GM21717 (cell line): ENCODE measurements around the gene GNL2.
A peak's percentile ranks its signal among the peaks of the same experiment; 100 is the strongest.

Source experiments
- ATAC-seq: cut with Tn5 transposase; IDR thresholded peaks from one replicate; pipeline ENCODE4 v1.9.1; 2021; ENCODE audit warnings: mild to moderate bottlenecking, moderate library complexity; ENCODE audit not compliant: unreplicated experiment

The GNL2 gene

DNA sequence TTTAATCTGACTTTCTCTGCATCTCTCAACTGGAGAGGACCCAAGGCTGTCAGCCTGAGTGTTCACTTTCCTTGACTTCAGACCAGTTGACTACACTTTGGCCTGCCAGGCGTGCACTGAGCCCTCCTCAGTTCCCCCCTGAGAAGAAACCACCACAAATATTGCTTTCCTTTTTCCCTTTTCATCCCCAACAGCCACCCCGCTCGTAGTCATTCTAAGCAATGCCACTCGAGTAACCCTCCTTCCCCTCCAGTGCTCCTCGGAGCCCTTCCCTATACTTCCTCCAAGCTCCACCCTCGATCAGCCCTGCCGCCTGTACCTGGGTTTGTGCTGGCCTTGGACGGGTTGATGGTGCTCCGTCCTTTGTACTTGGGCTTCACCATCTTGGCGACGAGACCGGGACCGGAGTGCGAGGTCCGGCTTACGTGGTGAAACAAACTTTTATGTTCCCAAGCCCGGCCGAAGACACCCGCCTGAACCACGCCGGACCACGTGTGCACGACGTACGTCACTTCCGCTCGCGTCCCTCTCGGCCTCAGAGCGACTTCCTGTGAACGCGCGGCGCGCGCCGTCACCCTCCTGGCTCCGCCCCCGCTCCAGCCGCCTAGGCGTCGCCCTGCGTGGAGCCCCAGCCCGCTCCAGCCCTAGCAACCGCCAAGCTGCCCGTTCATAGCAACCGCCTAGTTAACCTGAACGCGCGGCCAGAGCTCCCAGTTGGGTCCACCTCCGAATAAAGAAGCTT lies at the start of gene GNL2:
Gene GNL2, minus strand, starts transcription at position 498 of the 742 bp plus-strand sequence. Its CDS starts 115 bp downstream, at position 383.
- peak; percentile 96 for ATAC-seq

GRCh38 chr1:37641059-37641458 lies 45.3 kb upstream of the GNL2 start:
- no peak for ATAC-seq

DNA sequence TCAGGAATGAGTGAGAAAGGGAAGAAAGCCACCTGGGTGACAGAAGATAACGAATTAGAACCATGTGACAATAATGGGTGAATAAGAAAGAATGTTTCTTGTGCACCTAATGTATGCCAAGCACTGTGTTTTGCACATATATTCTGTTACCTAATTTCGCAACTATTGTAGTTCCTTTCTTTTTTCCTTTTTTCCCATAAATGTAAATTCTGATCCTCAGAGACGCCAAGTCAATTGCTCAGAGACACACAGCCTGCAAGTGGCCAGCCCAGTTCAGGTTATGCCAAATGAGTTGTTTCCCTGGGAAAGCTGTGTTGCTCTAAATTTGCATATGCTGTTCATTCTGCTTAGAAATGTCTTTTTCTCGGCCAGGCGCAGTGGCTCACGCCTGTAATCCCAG lies 40.7 kb upstream of the GNL2 start:
- no peak for ATAC-seq

- ATAC-seq: no peak
These were observed 39.5 kb upstream of the GNL2 start for GRCh38 chr1:37634992-37635902.

- ATAC-seq: no peak
These were observed 38.7 kb upstream of the GNL2 start, which contains the start of gene RSPO1 for GRCh38 chr1:37634244-37634991. Gene RSPO1 (minus strand): TSS chr1:37634892. CDS start chr1:37629661, 5,231 bp downstream.

GRCh38 chr1:37633938-37634243 lies 38.2 kb upstream of the GNL2 start:
- ATAC-seq: no peak

DNA sequence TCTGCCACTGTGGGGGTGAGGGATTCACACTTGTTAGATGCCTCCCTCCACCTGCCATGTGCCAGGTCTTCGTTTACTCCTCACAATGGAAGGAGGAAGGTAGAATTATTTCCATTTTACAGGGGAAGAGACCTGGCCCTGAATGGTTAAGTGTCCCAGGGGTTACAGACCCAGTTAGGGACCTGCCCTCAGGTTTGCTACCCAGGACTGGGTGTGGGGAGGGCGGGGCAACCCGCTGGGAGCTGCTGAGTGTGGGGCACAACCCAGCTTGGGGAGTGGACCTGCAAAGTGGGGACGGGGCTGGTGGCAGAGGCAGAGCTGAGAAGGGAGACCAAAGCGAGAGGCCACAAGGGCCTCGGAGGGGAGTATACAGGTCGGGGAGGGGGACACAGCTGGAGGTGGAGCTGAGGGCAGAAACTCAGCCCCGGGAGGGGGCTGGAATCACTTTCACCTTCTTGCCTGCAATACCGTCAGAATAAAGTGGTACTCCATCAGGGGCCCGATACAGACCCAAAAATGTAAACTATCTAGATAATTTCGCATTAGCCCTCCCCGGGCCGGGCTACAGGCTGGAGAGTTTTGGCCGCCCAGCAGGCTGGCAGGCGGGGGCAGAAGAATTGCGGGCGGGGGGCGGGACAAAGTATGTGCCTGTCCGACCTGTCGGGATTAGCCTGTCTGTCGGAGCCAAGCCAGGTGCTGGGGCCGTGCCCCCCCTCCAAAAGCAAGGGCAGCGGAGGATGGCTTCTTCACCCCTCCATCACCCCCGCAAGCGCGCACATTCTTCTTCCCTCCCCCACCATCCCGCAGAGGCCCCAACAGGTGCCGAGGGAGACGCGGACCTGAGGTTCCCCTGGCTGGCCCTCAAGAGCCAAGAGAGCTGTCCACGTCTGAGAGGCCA lies 37.6 kb upstream of the GNL2 start:
- ATAC-seq: no peak

- no peak for ATAC-seq
These were observed 35.3 kb upstream of the GNL2 start for GRCh38 chr1:37631036-37631435.

DNA sequence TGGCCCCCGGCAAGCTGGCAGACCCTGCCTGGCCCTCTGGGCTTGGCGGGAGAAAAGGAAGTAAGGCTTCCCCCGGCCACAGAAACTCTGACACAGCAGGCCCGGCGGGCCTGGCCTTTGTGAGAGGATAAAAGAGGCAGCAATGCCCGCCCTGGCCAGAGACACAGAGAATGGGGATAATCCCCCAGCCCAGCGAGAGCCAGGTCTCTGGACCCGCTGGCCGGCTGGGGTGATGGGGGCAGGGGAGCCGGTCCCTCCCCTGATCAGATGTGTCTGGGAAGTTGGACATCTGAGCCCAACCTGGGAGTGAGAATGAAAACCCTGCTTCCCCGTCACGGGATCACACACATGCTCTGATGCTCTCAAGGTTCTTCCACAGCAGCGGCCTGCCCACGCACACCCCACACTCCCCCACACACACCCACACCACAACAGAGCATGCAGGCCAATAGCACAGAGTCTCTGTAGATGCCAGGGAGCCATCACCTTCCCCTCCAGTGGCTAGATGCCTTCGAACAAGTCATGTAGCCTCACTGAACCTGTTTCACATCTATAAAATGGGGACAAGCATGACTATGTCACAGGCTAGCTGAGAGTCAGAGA lies 34.8 kb upstream of the GNL2 start:
- ATAC-seq: no peak

GRCh38 chr1:37629726-37630425 lies 34.1 kb upstream of the GNL2 start:
- ATAC-seq: no peak

DNA sequence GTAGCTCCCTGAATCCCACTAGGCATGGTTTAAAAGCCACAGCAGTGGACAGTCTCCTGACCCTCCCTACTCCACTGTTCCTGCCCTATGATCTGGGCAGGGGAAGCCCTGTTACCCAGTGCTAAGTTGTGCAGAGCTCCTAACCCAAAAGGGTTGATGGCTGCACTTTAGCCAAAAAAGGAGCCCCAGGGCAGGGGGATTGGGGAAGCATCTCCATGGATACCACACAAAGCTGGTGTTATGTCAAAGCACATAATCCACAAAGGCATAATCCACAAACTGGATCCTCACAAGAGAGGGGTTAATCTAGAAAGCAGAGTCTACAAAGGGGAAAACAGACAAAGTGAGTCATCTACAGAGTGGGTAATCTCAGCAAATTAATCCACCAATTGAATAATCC lies 33.3 kb upstream of the GNL2 start:
- no peak for ATAC-seq

GRCh38 chr1:37628026-37628556 lies 32.4 kb upstream of the GNL2 start:
- no peak for ATAC-seq

DNA sequence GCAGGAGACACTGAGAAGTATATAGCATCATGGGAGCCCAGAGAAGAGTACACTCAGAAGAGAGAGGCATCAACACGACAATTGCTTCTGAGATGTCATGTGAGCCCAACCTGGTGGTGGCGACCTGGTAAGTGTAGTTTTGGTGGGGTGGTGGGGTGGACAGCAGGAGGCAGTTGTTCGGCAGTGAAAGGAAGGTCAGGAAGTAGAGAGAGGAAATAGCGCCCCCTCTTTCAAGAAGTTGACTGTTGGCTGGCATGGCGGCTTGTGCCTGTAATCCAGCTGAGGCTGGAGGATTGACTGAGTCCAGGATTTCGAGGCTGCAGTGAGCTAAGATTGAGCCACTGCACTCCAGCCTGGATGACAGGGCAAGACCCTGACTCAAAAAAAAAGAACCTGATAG lies 26.4 kb upstream of the GNL2 start:
- ATAC-seq: no peak

- ATAC-seq: no peak
These were observed 25.7 kb upstream of the GNL2 start for GRCh38 chr1:37621326-37621870.

DNA sequence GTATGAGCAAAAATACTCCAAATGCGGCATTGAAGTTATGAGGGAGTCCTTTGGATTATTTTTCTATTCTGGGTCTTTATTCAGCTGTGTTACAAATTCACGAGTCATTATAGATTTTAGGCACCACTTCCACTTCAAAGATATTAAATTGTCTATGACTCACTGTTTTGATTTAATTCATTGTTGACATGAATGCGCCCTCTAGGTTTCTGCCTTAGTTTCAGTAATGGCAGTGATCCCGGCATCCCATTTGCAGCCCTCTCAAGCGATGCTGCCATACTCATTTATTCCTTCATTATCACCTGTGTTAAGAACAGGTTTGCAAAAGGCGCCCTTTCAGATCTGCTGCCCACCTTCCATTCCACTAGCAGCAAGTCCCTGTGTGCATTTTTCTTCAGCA lies 25.0 kb upstream of the GNL2 start:
- no peak for ATAC-seq

DNA sequence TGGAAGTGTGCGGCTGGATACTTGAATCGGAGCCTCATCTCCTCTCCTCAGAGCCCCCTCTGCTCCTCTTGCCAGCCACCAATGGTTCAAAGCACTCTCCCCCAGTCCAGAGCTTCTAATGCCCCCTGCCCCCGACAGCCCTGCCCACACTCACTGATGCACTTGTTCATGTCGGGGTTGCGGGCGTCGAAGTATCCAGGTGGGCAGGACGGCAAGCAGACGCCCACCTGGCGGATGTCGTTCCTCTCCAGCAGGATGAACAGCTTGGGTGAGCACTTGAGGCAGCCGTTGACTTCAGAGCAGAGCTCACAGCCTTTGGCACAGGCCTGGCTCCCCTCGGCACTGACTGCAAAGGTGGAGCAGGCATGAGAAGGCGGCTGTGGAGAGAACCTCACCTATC lies 20.6 kb upstream of the GNL2 start:
- no peak for ATAC-seq

DNA sequence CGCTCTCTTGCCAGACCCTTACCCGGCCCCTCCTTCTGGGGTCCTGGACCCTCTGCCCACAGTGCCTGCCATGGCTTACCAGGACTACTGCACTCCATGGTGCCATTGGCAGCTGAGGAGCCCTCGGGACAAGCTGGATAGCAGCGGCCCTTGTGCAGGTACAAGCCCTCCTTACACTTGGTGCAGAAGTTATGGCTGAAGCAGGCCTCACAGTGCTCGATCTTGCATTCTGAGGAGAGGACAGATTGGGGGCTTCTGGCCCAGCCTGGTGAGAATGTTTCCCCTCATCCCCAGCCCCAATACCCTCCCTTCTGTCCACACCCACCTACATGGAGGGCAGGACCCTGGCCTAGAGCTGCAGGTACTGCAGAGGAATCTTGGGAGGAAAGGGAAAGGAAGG lies 18.4 kb upstream of the GNL2 start:
- no peak for ATAC-seq

- no peak for ATAC-seq
These were observed 16.4 kb upstream of the GNL2 start for GRCh38 chr1:37612186-37612585.

- ATAC-seq: no peak
These were observed 14.3 kb upstream of the GNL2 start for GRCh38 chr1:37609994-37610393.
